ENCODE results near the gene DPM2.

The DPM2 gene

DNA sequence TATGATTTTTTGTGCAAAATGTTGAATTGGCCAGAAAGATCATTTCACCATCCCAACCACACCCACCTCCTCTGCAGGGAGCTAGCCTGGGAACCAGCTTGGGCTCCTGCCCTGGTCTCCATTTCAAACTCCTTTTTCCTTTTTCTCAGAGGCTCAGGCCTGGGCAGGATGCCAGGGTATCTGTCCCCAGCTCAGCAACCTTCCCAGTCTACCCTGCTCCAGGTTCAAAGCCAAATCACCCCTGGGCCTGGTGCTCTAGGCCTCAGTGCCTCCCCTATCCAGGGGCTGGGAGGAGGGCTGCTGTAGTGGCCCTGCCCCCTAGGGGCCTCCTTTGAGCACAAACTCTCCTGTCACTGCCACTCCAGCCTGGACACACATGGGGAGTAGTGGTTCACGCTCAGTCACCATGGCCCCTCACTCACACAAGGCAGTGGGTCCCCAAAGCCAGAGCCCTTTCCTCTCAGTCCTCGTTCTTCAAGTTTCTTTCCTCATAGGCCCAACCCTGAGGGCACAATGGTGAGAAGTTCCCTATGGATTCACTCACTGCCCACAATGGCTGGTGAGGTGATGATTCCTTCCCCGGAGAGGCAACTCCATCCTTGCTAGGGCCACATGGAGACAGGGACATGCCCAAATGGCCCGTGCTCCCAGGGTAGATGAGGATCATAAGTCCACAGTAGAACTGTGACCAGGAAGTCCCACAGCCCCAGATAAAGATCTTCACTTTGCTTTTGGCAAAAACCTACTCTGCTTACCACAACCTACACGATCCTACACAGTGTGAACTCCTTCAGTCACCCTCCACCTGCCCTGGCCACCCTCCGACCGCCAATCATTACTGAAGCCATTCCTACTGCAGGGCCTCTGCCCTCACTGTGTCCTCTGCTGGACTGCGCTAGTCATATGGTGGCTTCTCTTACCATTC is 19.2 kb downstream of the DPM2 start:
- peak; percentile 80 for DNase-seq (ENCODE audit: low spot score)

DNA sequence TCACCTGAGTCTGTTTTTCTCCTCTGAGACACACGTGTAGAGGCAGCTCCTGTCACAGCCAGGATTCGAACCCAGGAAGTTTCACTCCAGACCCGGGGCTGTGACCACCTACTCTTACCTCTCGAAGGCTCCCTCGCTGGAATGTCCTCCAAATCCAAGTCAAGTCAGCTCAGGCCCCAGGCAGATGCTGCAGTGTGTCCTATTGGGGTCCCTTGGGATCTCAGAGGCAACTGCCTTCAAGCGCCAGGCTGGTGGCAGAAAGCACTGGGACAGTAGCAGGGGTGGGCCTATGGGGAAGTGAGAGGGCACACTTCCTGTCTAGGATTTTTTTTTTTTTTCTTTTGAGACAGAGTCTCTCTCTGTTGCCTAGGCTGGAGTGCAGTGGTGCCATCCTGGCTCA is 20.1 kb downstream of the DPM2 start:
- peak; percentile 70 for DNase-seq (ENCODE audit: low spot score)

DNA sequence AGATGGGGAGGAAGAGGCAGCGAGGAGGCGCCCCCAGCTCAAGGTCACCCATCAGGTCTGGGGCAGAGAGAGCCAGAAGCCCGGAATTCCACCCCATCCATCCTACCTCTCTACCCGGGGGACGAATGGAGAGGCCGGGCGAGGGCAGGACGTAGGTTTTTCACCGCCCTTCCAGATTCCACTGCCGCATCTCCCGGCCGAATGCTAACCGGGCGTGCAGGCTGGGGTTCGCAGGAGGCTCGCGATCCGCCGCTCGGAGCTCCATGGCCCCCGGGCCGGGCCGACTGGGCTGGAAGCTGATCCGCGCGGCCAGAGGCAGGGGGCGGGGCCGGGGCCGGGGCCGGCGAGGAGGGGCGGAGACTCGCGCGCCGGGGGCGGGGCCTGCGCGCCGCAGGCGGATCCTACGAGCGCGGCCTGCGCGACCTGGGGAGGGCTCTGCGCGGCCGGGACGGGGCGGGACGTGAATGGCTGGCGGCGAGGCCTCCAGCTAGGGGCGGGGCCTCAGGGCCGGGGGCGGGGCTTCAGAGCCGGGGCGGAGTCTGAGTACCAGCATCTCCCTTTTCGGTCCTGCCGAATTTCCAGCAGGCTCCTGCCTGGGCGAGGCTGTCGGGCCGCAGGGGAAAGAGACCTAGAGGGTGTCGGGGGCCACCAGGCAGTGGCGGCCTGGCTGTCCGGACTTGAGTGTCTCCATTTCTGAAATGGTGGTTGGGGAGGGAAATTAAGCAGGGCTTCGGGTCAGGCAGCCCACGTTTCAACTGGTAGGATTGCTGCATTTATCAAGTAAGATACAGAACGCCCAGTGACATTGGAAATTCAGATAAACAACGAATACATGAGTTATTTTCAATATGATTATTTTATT is 20.7 kb downstream of the DPM2 start, which contains the start of gene ST6GALNAC4:
ST6GALNAC4 (minus strand) TSS at position 322 of the 862 bp plus-strand sequence. CDS start 622 bp downstream, outside the sequence.
- DNase-seq (ENCODE audit: low spot score): peak; percentile 97

- peak; percentile 88 for DNase-seq (ENCODE audit: low spot score)
These were observed 21.6 kb downstream of the DPM2 start for GRCh38 chr9:127915801-127916719.

DNA sequence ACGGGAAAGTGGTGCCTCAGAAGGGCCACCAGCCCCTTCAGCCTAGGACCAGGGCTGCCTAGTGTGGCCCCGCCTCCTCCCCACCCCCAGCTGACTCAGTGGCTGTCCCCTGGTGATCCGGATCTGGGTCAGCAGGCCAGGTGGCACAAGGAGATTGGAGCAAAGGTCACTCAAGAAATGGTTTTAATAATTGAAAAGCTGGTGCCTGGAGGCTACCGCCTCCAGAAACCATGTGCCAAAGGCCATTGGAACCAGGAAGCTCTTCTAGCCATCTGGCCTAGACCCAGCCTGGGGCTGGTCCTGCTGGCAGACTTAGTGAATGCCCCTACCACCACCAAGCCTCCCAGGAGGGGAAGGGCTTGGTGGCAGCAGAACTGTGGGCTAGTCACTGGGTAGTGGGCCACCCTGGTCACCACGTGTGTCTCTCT is 22.3 kb downstream of the DPM2 start:
- peak; percentile 99 for DNase-seq (ENCODE audit: low spot score)

DNA sequence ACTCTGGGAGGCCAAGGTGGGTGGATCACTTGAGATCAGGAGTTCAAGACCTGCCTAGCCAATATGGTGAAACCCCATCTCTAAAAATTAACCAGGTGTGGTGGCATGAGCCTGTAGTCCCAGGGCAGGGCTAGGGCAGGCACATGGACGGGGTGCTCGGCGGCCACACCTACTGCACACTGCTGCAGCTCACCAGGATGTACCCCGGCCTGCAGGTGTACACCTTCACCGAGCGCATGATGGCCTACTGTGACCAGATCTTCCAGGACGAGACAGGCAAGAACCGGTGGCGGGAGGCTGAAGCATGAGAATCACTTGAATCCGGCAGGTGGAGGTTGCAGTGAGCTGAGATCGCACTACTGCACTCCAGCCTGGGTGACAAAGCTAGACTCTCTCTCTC is 24.0 kb downstream of the DPM2 start:
- no peak for DNase-seq (ENCODE audit: low spot score)

GRCh38 chr9:127912882-127913281 is 24.8 kb downstream of the DPM2 start:
- DNase-seq (ENCODE audit: low spot score): peak; percentile 85

DNA sequence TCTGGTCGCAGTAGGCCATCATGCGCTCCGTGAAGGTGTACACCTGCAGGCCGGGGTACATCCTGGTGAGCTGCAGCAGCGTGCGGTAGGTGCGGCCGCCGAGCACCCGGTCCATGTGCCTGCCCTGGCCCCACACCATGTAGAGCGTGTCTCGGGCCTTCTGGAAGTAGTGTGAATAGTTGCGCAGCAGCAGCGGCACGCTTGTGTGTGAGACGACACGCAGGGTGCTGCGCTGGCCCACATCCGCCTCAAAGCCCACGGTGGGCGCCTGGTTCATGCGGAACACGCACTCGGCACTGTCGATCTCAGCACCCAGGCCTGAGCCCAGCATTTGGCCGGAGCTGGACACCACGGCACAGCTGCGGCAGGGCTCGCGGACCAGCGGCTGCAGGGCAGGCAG is 25.4 kb downstream of the DPM2 start:
- DNase-seq (ENCODE audit: low spot score): no peak

- peak; percentile 69 for DNase-seq (ENCODE audit: low spot score)
These were observed 26.9 kb downstream of the DPM2 start for GRCh38 chr9:127910613-127911205.

- no peak for DNase-seq (ENCODE audit: low spot score)
These were observed 27.8 kb downstream of the DPM2 start for GRCh38 chr9:127909839-127910273.

GRCh38 chr9:127908660-127908926 is 29.1 kb downstream of the DPM2 start:
- no peak for DNase-seq (ENCODE audit: low spot score)

DNA sequence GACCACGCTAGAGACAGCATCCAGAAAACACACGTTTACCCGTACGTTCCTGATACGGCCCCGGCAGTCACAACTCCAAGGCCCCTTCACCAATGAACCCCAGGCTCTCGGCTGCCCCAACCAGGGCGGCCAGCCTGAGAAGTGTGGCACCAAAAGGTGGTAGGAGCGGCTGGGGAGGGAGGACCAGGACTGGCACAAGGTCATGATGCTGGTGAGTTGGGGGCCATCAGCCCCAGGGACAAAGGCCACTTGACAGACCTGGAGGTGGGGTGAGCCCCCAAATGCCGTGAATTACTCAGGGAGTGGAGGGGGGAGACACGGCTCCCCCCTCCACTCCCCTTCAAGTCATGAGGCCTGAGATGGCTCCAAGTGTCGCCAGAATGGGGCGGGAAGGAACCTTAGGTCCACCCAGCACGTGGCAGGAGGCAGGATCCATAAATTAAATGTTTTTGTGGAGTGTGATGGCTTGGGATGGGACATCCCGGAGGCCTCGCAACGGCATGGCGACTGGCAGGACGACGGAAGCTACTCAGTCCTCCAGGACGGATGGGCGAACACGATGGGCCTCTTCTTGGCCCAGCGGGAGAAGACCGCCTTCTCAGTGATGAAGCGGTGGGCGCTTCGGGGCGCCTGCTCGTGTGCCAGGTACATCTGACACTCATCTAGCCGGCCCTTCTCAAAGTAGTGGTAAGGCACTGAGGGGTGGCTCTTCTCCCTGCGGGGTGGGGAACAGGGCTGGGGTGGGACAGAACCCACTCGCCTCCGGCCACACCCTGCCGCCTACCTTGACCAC is 29.6 kb downstream of the DPM2 start:
- no peak for DNase-seq (ENCODE audit: low spot score)

DNA sequence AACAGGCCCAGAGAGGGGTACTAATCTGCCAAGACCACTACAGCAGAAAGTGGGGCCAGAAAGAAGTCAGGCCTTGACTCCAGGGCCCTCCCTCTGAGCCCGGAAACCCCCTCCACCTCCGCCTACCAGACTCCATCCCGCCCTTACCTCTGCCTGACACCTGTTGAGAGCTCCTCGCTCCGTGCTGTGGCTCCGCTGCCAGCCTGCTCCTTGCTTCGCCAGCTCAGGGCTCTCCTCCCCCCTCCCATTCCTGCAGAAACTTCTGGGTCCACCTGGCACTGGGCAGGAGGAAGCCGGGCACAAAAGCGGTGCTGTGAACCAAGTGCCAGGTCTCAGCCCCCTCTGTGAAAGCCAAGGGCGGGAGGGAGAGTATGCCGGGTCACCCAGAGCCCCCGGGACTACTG is 31.9 kb downstream of the DPM2 start:
- no peak for DNase-seq (ENCODE audit: low spot score)

GRCh38 chr9:127905004-127905728 is 32.5 kb downstream of the DPM2 start:
- DNase-seq (ENCODE audit: low spot score): peak; percentile 69

GRCh38 chr9:127904561-127905003 is 33.1 kb downstream of the DPM2 start:
- no peak for DNase-seq (ENCODE audit: low spot score)

DNA sequence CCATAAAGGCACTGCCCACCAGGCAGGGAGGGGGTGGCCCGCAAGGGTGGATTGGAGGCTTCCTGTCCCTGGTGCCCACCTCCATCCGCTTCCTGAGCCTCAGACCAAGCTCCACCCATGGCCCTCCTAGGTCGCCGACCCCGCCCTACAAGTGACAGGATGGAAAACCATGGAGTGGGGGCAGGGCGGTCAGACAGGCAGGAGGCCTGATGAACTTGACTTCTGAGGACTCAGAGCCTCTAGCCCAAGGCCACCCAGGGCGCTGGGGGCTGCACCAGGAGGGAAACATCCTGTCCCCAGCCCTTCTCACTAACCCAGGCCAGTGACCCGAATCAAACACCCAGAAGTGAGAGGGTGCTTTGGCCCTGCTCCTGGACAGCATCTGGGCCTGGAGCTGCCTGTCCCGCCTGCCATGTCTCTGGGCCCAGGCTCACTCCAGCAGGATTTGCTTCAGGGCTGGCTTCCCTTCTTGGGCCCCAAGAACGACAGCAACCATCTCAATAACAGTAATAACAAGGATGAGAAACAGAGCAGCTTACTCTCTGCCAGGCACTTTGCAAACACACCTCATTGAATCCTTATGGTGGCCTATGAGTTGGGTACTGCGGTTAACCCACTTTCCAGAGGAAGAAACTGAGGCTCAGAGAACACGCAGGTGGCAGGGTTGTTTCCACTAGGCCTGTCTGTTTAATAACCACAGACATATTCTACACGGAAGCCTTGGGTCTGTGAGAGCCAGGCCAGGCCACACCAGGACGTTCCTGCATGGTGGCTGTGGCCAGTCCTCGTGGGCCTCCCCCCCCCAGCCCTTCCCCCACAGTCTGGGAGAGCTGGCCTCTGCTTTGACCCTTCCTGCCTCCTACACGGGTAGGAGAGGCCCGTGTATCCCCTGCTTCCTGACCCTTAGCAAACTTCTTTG is 33.8 kb downstream of the DPM2 start:
- DNase-seq (ENCODE audit: low spot score): peak; percentile 84

- DNase-seq (ENCODE audit: low spot score): peak; percentile 87
These were observed 38.3 kb downstream of the DPM2 start, which contains the start of gene ST6GALNAC6 for GRCh38 chr9:127899128-127899943. Gene ST6GALNAC6, minus strand, starts transcription at chr9:127899603. Its CDS starts 1,622 bp downstream, at chr9:127897981.
